Posterior cingulate gyrus (tissue), 11 donors: Measurements from ENCODE around the gene NACC2.
A peak's percentile ranks its signal among the peaks of the same experiment; 100 is the strongest.

Source experiments
- DNase-seq, 10 donors: peaks; one replicate each; pipeline versions ENCODE4 v3.0.0 to v3.0.0-alpha.2; 2020 to 2021; ENCODE audit warnings: mixed read lengths in 3 of 10
- intact Hi-C: fragments of 100-400 bp; cut with DNase I; formaldehyde crosslinking; loops from one replicate; pipeline ENCODE4 v1.15.1; 2023

The NACC2 gene

DNA sequence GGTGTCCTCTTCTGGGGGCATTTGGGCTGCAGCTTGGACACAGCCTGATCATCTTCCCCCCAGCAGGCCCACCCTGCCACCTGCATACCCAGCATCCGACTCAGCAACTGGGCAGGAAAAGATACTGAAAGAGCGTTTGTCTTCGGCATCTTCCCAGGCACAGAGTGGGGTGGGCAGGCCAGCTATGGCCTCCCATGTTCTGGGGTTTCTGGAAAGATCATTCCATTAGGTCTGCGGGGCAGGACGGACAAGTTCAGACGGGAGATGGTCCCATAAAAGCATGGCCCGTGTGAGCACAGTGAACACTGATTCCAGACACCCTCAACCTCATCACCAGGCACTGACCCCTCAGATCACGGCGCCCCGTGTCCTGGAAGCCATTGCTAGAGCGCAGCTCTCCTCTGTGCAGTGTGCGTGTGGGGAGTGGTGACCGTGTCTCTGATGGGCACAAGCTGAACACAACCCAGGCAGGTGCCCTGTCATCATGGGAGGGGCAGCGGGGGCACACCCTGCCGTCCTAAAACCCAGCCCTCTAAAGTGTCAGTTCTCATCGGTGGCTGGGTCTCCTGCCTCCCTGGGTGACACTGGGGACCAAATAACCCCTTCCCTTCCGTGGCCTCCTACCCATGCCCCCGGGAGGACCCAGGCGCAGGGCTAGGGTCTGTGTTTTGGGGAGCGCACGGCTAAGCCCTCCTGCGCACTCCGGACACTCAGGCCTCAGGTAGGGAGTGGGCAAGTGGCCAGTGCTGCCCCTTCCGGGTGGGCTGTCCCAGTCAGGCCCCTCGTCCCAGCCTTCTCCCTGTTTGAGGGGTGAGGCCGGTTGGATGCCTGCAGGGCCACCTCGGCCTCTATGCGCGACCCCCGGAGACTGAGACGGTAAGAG lies 36.8 kb upstream of the NACC2 start:
- intact Hi-C loops: no loop called here
- DNase-seq: no peak

DNA sequence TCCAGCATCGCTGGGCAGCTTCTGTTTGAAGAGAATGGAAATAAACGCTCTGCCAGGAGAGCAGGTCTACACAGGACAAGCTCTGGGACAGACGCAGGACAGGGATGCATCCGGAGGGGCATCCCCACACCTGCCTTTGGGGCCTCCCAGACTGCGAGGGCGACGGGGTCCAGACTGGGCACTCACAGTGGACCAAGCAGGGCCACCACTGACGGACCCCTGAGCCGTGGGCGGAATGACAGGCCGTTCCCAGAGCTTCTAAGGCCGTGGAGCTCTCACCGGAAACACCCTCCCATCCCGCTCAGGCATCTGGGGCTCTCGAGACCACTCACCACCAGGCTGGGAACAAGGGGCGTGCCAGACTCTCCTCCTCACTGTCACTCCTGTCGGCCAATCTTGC lies 34.1 kb upstream of the NACC2 start:
- DNase-seq: no peak
- intact Hi-C loops: loop anchor here (10.0 kb wide), 2 partner anchors 334 to 524 kb away; no protein-coding TSS in a partner anchor

DNA sequence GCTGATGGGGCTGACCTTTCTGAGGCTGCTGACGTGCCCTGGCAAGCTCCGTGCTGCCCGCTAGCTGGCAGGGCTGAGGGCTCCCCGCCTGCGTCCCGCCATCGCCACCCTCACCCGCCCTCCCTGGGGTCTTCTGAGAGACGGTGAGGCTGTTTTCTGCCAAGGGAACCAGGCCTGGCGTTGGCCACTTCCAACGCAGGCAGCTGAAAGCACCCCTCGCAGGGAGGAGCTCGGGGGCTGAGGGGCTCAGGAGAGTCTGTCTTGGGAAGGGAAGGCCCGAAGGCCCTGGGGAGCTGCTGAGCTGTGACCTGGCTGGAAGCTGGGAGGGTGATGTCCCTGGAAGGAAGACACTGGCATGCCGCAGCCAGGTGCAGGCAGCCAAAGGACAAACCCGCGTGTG lies 33.3 kb upstream of the NACC2 start:
- intact Hi-C loops: loop anchor here (10.0 kb wide), 2 partner anchors 334 to 524 kb away; no protein-coding TSS in a partner anchor
- DNase-seq: no peak

DNA sequence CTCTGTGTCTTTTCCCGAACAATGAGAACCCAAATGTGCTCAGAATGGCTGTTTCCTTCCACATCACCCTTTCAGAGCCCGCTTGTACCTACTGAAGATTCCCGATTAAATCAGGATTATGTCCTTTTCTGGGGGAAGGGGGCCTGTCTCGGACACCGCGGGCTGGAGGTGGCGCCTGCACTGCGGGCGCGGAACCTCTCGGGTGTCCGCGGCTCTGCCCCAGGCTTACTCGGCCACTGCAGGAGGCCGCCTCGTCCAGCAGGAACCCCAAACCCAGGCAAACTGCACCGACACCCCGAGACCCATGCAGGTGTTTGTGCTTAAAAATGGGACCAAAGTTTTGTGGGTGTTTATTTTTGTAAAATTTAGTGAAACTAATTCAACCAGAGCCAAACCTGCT lies 32.2 kb upstream of the NACC2 start:
- intact Hi-C loops: loop anchor here (10.0 kb wide), 2 partner anchors 333 to 523 kb away; no protein-coding TSS in a partner anchor
- DNase-seq: no peak

DNA sequence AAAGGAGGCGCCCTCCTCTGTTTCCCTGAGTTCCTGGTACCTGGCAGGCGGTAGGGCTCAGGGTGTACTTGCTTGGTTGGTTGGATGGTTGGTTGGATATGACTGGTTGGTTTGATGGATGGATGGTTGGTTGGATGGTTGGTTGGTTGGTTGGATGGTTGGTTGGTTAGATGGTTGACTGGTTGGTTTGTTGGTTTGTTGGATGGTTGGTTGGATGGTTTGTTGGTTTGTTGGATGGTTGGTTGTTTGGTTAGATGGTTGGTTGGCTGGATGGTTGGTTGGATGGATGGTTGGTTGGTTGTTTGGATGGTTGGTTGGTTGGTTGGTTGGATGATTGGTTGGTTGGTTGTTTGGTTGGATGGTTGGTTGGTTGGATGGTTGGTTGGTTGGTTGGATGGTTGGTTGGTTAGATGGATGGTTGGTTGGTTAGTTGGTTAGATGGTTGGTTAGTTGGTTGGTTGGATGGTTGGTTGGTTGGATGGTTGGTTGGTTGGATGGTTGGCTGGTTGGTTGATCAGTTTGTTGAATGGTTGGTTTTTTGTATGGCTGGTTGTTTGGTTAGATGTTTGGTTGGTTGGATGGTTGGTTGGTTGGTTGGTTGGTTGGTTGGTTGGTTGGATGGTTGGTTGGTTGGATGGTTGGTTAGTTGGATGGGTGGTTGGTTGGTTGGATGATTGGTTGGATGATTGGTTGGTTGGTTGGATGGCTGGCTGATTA lies 30.0 kb upstream of the NACC2 start:
- no peak for DNase-seq

DNA sequence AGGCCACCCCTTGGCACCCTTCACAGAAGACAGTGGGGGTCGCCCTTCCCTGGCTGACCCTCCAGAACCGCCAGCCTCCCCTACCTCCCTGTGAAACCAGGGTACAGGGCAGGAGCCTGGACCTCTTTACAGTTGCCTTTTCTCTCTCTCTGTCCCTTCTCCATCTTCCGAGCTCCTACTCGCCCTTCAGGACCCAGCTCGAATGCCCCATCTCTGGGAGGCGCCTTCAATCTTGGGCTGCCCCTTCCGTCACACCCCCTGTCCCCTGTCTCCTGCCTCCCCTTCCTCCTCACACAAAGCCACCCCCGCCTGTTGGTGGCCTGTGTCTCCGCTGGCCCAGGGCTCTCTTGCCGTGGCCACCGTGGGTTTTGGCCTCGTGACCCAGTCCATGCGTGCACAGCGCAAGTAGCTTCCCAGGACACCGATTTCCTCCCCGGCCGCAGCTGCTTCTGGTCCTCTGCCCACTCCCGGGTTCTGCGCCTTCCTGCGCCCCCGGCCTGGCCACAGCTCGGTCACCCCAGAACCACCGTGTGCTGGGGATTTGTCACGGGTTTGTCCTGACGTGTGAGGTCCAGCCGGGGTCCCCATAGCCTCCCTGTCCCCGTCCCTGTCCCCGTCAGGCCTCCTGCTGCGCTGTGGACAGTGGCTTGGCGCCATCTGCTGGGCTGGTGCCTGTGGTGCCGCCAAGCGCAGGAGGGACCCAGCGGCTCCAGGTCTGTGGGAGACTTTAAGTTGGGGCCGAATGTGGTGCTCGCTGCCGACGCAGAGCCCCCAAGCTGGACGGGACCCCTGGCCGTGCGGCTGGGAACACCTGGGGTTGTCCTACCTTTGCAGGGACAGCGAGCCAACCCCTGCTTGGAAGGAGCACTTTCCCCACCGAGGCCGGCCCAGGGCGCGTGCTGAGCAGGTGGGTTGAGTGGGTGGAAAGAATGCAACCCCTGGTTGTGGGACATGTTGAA lies 27.6 kb upstream of the NACC2 start:
- intact Hi-C loops: loop anchor here (1.0 to 10.0 kb wide), 6 partner anchors 32 to 518 kb away; partner anchors contain the start of gene KCNT1
- peak; percentile 74 to 97 (median 86) for DNase-seq

More for the DNA sequence above, 30.0 kb upstream of the NACC2 start:
- intact Hi-C loops: loop anchor here (5.0 to 10.0 kb wide), 4 partner anchors 263 to 520 kb away; partner anchors contain the start of gene KCNT1

DNA sequence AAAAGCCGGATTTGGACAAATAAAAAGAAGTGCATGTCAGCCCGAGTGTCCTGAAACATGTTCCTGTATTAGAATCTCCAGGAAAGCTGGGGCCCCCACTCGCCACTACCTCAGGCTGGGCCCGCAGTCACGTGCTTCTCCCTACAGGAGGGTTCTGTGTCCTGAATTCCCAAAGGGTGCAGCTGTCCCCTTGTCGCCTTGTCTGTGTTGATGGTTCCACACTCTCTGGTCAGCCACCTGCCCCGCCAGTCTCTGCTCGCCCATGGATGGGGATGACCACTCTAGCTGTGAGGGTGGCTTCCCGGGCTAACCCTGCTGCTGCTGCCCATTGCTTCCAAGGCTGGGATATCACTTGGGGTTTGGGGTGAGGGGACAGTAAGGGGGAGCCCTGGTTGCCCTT lies 26.7 kb upstream of the NACC2 start:
- DNase-seq: no peak
- intact Hi-C loops: loop anchor here (2.0 to 10.0 kb wide), 5 partner anchors 31 to 517 kb away; partner anchors contain the start of gene KCNT1

DNA sequence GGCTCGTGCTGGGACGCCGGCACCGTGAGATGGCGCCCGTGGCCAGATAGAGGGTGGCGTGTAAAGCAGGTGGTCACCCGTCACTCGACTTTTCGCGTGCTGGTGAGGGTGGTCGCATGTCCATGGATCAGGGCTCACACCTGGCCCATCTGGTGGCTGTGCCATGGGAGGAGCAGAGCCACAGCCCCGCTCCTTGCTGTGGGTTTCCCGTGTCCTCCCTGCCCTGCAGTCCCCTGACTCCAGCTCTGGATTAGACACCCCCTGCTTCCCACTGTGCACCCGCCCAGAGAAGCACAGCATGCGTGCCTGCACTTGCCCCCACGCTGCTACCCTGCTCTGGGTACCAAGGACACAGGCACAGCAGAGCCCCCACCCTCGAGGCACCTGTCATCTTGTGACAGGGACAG lies 25.4 kb upstream of the NACC2 start:
- no peak for DNase-seq
- intact Hi-C loops: loop anchor here (5.0 to 10.0 kb wide), 4 partner anchors 258 to 516 kb away; partner anchors contain the start of gene KCNT1

DNA sequence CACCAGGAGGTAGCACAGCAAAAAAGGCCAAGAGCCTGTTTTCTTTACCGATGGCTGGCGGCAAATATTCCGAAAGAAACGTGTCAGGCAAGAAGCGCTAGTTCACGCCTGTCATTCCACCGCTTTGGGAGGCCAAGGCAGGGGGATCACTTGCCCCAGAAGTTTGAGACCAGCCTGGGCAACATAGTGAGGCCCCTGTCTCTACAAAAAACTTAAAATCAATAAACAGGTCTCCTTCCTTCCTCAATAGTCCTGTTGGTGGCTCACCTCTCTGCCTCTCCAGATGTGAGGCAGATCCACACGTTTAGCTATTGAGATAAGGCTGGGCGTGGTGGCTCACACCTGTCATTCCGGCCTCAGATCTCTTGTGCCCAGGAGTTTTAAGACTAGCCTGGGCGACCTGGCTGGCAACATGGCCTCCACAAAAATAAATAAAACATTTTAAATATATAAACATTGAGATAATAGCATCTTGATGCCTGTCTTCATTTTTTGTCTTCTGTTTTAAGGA lies 24.8 kb upstream of the NACC2 start:
- intact Hi-C loops: loop anchor here (5.0 to 10.0 kb wide), 4 partner anchors 258 to 515 kb away; partner anchors contain the start of gene KCNT1
- no peak for DNase-seq

DNA sequence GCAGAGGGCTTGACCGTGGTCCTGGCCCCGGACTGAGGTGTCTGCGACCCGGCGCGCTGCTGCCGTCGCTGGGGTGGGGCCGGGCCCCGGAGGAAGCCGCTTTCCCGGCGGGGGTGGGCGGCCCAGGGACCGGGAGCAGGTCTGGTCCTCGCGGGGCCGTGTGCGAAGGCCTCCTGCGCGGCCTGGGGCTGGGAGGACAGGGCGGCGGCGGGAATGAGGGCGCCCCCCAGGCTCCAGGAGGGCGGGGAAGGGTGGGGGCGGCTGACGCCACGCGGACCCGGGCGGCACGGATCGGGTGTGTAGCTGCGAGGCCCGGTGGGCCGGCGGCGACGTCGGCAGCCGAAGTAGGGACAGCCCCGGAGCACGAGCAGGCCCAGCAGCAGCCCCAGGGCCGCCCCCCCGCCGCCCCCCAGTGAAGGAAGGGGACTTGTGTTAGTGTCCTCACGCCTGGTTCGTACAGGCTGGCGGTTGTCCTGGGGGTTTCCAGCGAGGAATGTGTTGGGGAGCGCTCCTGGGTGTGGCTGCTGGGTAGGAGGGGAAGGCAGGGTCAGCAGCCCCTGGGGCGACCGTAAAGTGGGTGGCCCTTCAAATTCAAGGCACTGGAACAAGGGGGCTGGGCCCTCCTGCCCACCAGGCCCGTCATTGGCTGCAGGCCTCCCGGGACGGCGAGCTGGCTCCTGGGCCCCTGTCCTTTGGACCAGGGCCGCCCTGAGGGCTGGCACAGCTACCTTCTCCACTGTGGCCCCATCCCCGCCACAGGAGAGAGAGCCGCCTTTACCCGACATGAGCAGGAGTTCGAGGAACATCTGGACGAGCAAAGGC lies 24.2 kb upstream of the NACC2 start:
- no peak for DNase-seq
- intact Hi-C loops: no loop called here

DNA sequence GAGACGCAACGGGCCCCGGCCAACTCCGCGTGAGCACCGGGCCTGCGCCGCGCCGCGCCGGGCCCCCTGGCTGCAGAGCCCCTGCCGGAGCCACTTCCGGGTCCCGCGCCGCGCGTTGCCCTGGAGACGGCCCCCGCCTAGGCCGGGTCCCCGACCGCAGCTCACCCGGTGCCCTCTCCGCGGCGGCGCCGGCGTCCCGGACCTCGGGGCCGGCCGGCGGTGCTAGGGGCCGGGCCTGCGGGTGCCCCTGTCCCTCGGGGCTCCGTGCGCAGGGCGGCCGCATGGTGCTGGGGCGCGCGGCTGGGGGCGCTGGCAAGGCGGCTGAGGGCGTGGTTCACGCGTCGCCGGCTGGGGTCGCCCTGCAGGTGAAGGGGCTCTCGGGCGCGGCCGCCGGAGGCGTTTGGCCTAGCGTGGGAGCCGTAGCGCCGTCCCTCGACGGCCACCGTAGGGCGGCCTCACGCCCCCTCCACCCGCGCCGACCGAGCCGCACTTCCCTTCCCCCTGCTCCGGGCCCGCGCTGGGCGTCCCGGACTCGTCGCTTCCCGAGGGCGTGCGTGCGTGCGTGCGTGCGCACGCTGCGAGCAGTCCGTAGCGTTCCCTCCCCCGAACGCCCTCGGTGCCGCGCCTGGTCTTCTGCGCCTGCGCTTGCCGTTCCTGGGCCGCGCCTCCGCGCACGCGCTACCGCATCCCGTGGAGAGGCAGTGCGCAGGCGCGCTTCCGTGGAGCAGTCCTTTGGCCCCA lies 23.4 kb upstream of the NACC2 start, which contains the start of gene TMEM250:
Gene TMEM250, minus strand, starts transcription at position 556 of the 741 bp plus-strand sequence. CDS start 1,975 bp downstream, outside the sequence.
- intact Hi-C loops: loop anchor here (1.0 kb wide), 2 partner anchors 9 to 157 kb away; partner anchors contain the start of gene UBAC1

DNA sequence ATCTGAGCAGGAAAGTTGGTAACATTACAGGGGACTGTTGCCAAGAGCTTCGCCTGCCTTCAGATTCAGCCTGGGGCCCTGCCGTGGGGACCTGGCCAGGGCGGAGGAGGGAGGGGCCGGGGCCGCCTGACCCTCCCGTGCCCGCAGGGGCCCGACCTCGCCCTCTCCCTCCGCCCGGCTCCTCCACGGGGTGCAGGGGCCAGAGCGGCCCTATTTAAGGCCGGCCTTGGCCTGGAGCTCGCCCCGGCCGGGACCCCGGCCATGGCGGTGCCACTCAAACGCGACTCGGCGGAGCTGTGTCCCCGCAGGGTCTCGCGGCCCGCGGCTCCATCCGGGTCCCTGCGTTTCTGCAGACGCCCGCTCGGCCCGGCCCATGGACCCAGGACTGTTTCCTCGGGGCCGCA lies 22.8 kb upstream of the NACC2 start:
- no peak for DNase-seq

More for the DNA sequence above, 23.4 kb upstream of the NACC2 start, which contains the start of gene TMEM250:
- DNase-seq: peak; percentile 87 to 99 (median 90)

DNA sequence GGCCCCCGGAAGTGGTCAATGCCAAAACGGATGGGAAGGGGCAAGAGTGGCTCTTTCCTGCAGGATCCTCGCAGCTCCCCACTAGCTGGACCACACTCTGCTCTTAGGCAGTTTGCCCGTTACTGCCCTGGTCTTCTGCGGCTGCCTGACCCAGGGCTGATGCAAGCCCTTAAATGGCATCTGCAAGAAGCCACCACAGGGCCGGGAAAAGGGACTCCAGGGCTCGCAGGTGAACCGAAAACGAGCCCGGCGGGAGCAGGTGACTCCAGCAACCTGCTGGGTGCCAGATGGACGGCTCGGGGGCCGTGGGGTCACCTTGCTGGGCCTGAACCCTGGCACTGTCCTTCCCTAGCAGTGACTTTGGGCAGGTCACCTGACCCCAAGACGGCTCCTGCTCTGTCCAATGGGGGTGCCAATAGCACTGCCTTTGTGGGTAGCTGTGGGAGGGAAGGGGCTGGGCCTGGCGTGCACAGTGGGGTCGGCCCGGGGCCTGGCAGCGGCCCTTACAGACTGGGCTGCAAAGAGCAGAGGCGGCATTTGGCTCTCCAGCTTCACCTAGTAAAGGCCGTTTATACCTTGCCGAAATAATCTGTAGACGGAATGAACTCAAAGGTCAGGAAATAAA lies 22.3 kb upstream of the NACC2 start:
- intact Hi-C loops: no loop called here
- no peak for DNase-seq

More for the DNA sequence above, 22.8 kb upstream of the NACC2 start:
- intact Hi-C loops: loop anchor here (1.0 kb wide), 2 partner anchors 9 to 157 kb away; partner anchors contain the start of gene UBAC1

DNA sequence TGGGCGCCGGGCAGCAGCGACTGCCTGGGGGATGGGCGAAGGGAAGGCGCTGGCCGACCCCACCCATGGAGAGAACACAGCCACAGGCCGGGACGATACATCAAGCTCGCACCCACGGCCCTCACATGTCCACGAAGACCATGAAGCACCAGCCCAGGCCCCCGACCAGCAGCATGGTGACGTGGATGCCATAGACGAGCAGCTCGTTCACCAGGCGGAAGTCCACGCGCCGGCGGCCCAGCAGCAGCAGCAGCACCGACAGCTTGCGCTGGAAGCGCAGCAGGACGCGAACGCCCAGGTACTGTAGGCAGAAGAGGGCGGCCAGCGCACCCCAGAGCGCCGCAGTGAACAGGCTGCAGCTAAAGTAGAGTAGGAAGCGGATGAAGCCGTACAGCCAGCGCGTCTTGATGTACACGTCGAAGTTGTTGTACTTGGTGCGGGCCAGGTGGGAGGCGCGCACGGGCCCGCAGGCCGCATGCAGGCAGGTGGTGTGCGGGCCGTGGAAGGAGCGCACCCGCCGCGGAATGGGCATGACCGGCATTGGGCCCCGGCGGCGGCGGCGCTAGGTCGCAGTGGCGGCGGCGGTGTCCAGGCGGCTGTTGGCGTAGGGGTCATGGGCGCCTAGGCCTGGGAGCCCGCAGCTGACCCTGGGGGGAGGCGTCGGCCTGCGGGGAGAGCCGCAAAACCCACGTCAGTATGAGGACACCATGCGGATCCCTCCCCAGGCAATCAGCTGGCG lies 21.4 kb upstream of the NACC2 start:
- DNase-seq: no peak
- intact Hi-C loops: no loop called here

DNA sequence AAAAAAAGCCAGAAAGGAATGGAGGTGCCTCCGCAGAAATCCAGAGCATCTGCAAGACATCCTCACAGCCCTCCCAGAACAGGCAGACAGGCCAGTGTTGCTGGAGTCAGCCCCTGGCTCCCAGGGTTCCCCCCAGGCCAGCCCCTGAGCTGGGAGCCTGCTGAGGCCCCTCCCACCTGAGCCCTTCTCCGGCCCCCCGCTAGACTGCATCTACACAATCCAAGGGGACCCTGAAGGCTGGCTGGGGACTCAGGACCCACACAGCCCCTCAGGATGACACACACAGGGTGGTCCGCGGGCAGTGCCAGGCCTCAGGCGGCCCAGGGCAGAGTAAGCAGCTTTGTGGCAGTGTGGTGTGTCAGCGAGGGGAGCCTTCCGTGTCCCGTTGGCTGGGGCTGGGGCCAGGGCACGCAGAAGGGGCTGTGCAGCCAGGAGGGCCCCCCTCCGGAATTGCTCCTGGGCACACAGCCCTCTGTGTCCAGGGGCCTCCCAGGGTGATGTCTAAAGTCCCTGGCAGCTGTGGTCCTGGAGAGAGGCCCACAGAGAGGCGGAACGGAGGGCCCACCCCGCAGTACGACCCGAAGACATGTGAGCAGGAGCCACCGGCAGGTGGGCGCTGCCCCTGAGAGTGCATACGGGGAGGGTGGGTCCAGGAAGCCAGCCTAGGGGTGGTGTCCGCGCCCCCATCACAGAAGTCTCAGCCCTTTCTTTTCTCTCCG lies 20.7 kb upstream of the NACC2 start:
- no peak for DNase-seq
- intact Hi-C loops: no loop called here

DNA sequence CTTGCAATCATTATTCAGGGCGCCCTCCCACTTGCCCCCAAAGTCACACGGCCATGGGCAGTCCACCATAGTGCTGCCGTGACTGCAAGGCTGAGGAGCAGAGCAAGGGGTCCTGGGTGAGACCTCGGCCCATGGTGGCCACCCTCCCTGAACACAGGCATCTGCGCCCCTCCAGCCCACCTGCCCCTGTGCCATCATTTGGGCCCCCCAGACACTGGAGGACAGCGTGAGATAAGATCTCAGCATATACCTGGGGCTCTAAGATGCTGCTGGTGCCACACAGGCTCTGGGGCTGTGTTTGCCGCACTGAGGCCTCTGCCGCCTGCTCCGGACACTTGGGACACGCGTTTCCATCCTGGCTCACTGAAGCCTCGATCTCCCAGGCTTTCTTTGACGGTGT lies 20.1 kb upstream of the NACC2 start:
- intact Hi-C loops: no loop called here
- no peak for DNase-seq
